Activated CD4-positive, alpha-beta memory T cell treated with anti-CD3 and anti-CD28 coated beads, Interleukin-2, amount 10 ng/mL, durations not matched to agents 7 days and 5 days (primary cell): ENCODE results near the gene ATXN7L1. TPM values are rescaled to one million over a fixed set of nuclear protein-coding genes. Genes with fewer than 3 reads are reported as not detected.
"Not testable (repeated sequence)": the region's sequence is repeated elsewhere in the genome, so short reads cannot be mapped to it uniquely, and the experiment has no call there.

ENCODE experiments used
- CTCF ChIA-PET: fragments of 350-600 bp; sonication (Branson Sonifier 250); formaldehyde crosslinking; loops from one replicate; lab custom pipeline; 2021; ENCODE audit warnings: antibody characterized with exemption, inconsistent platforms; lab: Charles Lee
- POLR2A ChIA-PET: fragments of 350-600 bp; sonication (Branson Sonifier 250); formaldehyde crosslinking; loops from one replicate; lab custom pipeline; 2021; ENCODE audit warnings: antibody characterized with exemption; lab: Charles Lee
- DNase-seq: peaks from one replicate; pipeline ENCODE4 v3.0.0-alpha.2; 2020
- H3K27ac Mint-ChIP-seq: one replicate; pipeline ENCODE4 v1.8.0; 2021; ENCODE audit warnings: mild to moderate bottlenecking, mixed read lengths
- H3K27me3 Mint-ChIP-seq: one replicate; pipeline ENCODE4 v1.8.0; 2021; ENCODE audit warnings: mixed read lengths
- H3K36me3 Mint-ChIP-seq: one replicate; pipeline ENCODE4 v1.8.0; 2021; ENCODE audit warnings: low read depth, mixed read lengths
- H3K4me1 Mint-ChIP-seq: one replicate; pipeline ENCODE4 v1.8.0; 2021; ENCODE audit warnings: mixed read lengths
- H3K4me3 Mint-ChIP-seq: one replicate; pipeline ENCODE4 v1.8.0; 2021; ENCODE audit warnings: mild to moderate bottlenecking, mixed read lengths
- H3K9me3 Mint-ChIP-seq: one replicate; pipeline ENCODE4 v1.8.0; 2021; ENCODE audit warnings: mixed read lengths
- total RNA-seq, 2 experiments: library from RNA; stranded (reverse); gene quantifications; one replicate each; pipeline ENCODE4 v1.2.3, GENCODE V29; 2021

Gene ATXN7L1
- total RNA-seq, 2 experiments from 2014 or later: 27.1 to 28.1 TPM

DNA sequence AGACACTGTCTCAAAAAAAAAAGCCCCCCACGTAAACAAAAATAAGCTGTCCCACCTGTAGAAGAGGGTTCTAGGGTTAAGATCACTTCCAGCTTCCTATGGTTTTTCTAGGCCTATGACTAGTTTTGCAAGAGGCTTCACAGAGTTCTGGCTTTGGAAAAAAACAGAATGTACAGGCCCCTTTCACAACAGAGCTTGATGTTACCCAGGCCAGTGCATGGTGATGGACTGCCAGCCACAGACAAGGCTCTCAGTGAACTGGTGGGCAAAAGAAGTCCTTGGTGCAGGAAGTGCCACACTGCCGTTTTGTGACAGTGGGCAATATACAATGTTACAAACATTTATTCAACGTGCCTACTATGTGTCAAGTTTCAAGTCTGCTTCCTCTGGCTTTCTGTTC, 276.8 kb downstream of the ATXN7L1 start:
- H3K4me3 Mint-ChIP-seq: no peak overlapping the region
- H3K36me3 Mint-ChIP-seq: no peaks in the 10 kb centered on the region
- ChIA-PET CTCF (interaction anchor here (0.5 kb wide), 1 partner anchor 441 kb away, joined by 3 read pairs; no protein-coding TSS in a partner anchor), POLR2A (interaction anchor here (1.1 kb wide), 1 partner anchor 30 kb away, joined by 3 read pairs; no protein-coding TSS in a partner anchor)
- no peak for DNase-seq
- H3K27me3 Mint-ChIP-seq: peaks cover 12% of the 10 kb centered on the region
- no peaks in the 10 kb centered on the region for H3K9me3 Mint-ChIP-seq
- H3K4me1 Mint-ChIP-seq: no peaks in the 10 kb centered on the region
- H3K27ac Mint-ChIP-seq: no peak overlapping the region

DNA sequence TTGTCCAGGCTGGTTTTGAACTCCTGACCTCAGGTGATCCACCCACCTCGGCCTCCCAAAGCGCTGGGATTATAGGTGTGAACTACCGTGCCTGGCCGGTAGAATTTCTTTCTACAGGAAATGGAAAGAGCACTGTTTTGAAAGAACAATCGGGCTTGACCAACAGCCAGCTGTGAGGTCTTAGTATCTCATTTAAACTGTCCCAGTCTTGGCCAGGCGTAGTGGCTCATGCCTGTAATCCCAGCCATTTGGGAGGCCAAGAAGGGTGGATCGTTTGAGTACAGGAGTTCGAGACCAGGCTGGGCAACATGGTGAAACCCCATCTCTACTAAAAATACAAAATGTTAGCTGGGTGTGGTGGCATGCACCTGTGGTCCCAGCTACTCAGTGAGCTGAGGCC, 277.3 kb downstream of the ATXN7L1 start:
- H3K27me3 Mint-ChIP-seq: peaks cover 12% of the 10 kb centered on the region
- ChIA-PET POLR2A (interaction anchor here (1.1 kb wide), 1 partner anchor 29 kb away, joined by 3 read pairs; no protein-coding TSS in a partner anchor), CTCF (interaction anchor here (0.5 kb wide), 1 partner anchor 441 kb away, joined by 3 read pairs; no protein-coding TSS in a partner anchor)
- H3K36me3 Mint-ChIP-seq, H3K4me1 Mint-ChIP-seq, H3K27ac Mint-ChIP-seq, H3K4me3 Mint-ChIP-seq, H3K9me3 Mint-ChIP-seq, DNase-seq: not testable (repeated sequence)

DNA sequence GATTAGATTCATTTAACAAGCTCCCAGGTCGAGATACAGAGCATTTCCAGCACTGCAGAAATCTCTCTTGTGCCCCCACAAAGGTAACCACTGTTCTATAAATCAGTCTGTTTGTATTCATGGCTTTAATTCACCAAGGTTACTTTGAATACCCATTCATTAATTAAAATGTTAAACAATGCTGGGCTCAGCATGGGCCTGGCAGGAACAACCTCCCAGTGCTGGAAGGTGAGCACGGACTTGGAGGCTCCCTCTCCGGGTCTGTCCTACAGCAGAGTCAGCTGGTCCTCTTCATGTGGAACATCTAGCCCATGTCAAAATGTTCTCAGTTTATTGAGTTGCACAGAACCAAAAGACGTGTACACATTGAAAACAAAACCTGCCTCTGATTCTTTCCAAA, 279.5 kb downstream of the ATXN7L1 start:
- ChIA-PET POLR2A (no interaction called here), CTCF (no interaction called here)
- Mint-ChIP-seq H3K36me3 (no peaks in the 10 kb centered on the region), H3K27me3 (peaks cover 13% of the 10 kb centered on the region), H3K27ac (no peak overlapping the region), H3K4me1 (no peaks in the 10 kb centered on the region), H3K4me3 (no peak overlapping the region), H3K9me3 (no peaks in the 10 kb centered on the region)
- DNase-seq: no peak

DNA sequence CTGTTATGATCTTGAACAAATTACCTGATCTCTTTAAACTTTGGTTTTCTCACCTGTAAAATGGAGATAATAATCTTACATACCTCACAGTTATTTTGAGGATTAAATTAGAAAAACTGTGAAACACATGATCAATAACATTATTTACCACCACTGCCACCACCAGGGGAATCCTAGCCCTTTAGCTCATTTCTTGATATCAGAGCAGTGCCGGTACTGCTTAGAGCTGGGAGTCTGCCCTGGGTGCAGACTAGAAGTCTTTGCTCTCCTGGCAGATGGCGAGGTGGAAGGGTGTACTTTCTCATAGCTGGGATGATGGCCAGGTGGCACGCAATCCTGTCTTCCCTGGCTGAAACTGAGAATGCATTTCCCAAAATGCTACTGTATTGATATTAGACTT, 282.4 kb downstream of the ATXN7L1 start:
- DNase-seq: no peak
- ChIA-PET CTCF (interaction anchor here (0.6 kb wide), 3 partner anchors 51 to 675 kb away, joined by 3 to 4 read pairs (median 4); no protein-coding TSS in a partner anchor), POLR2A (no interaction called here)
- H3K27ac Mint-ChIP-seq: no peak overlapping the region
- no peaks in the 10 kb centered on the region for H3K36me3 Mint-ChIP-seq
- no peak overlapping the region for H3K4me3 Mint-ChIP-seq
- peaks cover 5% of the 10 kb centered on the region for H3K4me1 Mint-ChIP-seq
- no peaks in the 10 kb centered on the region for H3K9me3 Mint-ChIP-seq
- H3K27me3 Mint-ChIP-seq: peaks cover 10% of the 10 kb centered on the region

- H3K4me1 Mint-ChIP-seq: peaks cover 11% of the 10 kb centered on the region
- ChIA-PET CTCF (interaction anchor here (1.6 kb wide), 1 partner anchor 60 kb away, joined by 5 read pairs; the partner anchor contains the start of gene RINT1), POLR2A (no interaction called here)
- H3K4me3 Mint-ChIP-seq: no peak overlapping the region
- no peak for DNase-seq
- no peaks in the 10 kb centered on the region for H3K9me3 Mint-ChIP-seq
- peaks cover 6% of the 10 kb centered on the region for H3K27me3 Mint-ChIP-seq
- H3K27ac Mint-ChIP-seq: no peak overlapping the region
- no peaks in the 10 kb centered on the region for H3K36me3 Mint-ChIP-seq
Observed at GRCh38 chr7:105591522-105591921, 284.9 kb downstream of the ATXN7L1 start.

- H3K27ac Mint-ChIP-seq: no peak overlapping the region
- CTCF ChIA-PET: interaction anchor here (0.7 to 1.6 kb wide), 3 partner anchors 59 to 631 kb away, joined by 3 to 5 read pairs (median 5); partner anchors contain the start of gene RINT1
Observed at GRCh38 chr7:105590793-105591192, 285.6 kb downstream of the ATXN7L1 start.

DNA sequence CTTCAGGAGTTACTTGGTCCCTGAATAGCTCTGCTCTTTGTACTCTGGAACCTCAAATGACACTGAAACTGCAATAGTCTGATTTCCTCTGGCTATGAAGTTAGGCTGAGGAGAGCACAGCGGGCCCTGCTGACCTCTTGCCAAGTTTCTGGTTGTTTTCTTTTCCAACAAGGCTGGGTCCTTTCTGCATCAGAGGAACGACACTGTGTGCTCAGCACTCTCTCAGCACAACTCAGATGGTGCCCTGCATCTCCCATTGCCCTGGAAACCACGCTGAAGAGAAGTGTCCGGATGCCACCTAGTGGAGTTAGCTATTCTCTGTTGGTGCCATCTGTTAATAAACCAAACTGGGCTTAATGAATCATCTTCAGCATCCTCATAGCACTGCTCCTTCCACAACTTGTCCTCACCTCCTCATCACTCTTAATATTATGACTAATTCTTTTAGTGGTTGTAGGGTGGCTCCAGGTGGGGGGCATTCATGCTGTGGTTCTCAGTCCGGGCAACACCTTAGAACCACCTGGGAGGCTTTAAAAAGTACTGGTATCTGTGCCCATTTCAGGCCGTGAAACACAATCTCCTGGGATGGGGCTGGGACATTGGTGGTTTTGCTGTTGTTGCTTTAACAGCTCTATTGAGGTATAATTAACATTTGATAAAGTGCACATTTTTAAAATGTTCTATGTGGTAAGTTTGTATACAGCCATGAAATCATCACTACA, 286.9 kb downstream of the ATXN7L1 start:
- Mint-ChIP-seq H3K27ac (no peak overlapping the region), H3K27me3 (peaks cover 1% of the 10 kb centered on the region), H3K9me3 (peaks cover 1% of the 10 kb centered on the region), H3K4me3 (no peak overlapping the region), H3K4me1 (peaks cover 13% of the 10 kb centered on the region), H3K36me3 (no peaks in the 10 kb centered on the region)
- POLR2A ChIA-PET: no interaction called here
- DNase-seq: peak; percentile 68
- CTCF ChIA-PET: interaction anchor here (0.5 to 2.1 kb wide), 20 partner anchors 8 to 706 kb away, joined by 3 to 7 read pairs (median 4); partner anchors contain the start of gene RINT1

More at GRCh38 chr7:105590793-105591192, 285.6 kb downstream of the ATXN7L1 start:
- Mint-ChIP-seq H3K27me3 (peaks cover 6% of the 10 kb centered on the region), H3K36me3 (no peaks in the 10 kb centered on the region), H3K4me3 (no peak overlapping the region), H3K9me3 (no peaks in the 10 kb centered on the region), H3K4me1 (peaks cover 13% of the 10 kb centered on the region)
- POLR2A ChIA-PET: interaction anchor here (0.6 kb wide), 1 partner anchor 610 kb away, joined by 3 read pairs; no protein-coding TSS in a partner anchor
- DNase-seq: no peak

DNA sequence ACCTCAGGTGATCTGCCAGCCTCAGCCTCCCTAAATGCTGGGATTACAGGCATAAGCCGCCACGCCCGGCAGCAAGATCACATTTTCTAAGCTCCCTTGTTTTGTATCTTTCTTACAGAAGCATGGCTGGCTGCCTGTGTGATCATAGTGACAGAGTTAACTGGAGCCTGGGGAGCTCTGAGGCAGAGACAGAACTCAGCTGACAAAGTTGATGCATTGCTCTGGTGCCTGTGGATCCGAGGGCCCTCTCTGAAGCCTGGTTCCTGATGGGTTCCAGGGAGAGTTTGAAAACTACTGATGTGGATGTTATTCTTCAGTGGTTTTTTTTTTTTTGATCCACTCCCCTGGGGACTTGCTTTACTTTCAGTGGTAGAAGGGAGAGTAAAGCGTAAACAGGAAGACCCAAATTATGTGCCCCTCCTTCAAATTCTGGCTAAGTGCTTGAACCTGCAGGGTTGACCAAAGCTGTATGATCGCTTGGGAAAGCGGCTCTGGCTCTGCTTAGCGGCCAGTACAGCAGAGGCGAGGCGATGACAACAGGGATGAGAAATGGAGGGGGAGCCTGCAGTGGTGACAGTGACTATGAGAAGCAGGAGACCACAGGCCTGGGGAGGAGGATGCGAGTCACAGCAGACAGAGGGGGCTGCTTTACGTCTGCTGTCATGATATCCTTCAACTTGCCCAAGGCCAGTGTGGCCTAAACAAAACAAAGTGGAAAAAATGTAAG, 288.3 kb downstream of the ATXN7L1 start:
- H3K27me3 Mint-ChIP-seq: peaks cover 1% of the 10 kb centered on the region
- POLR2A ChIA-PET: no interaction called here
- no peaks in the 10 kb centered on the region for H3K36me3 Mint-ChIP-seq
- H3K27ac Mint-ChIP-seq: no peak overlapping the region
- H3K4me3 Mint-ChIP-seq: no peak overlapping the region
- CTCF ChIA-PET: interaction anchor here (2.0 to 2.1 kb wide), 2 partner anchors 17 to 57 kb away, joined by 6 read pairs; partner anchors contain the start of gene RINT1
- peaks cover 13% of the 10 kb centered on the region for H3K4me1 Mint-ChIP-seq
- no peak for DNase-seq
- peaks cover 8% of the 10 kb centered on the region for H3K9me3 Mint-ChIP-seq

DNA sequence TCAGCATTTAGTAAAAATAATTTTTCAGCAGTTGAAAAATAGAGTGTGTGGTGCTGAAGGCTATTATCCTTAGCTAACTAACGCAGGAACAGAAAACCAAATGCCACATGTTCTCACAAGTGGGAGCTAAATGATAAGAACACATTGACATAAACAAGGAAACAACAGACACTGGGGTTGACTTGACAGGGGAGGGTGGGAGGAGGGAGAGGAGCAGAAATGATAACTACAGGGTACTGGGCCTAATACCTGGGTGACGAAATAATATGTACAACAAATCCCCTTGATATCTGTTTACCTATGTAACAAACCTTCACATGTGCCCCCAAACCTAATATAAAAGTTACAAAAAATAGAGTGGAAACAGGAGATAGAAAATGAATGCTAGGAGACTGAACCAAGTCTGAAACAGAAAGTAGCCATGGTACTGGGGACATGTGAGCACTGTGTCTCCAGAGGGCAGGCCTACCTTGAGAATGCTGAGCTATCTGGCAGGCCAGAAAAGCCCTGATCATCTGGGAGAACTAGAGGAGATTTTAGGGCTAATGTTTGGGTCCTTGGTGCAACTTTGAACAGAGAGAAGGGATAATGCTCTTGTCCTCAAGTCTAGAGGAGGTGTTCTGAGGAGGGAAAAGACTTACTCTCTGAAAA, 290.4 kb downstream of the ATXN7L1 start:
- H3K36me3 Mint-ChIP-seq: no peaks in the 10 kb centered on the region
- CTCF ChIA-PET: interaction anchor here (1.1 kb wide), 1 partner anchor 138 kb away, joined by 3 read pairs; no protein-coding TSS in a partner anchor
- no peak overlapping the region for H3K27ac Mint-ChIP-seq
- no peak overlapping the region for H3K4me3 Mint-ChIP-seq
- DNase-seq: no peak
- POLR2A ChIA-PET: interaction anchor here (1.4 kb wide), 1 partner anchor 54 kb away, joined by 4 read pairs; the partner anchor contains the start of gene RINT1
- no peaks in the 10 kb centered on the region for H3K27me3 Mint-ChIP-seq
- H3K9me3 Mint-ChIP-seq: peaks cover 10% of the 10 kb centered on the region
- peaks cover 21% of the 10 kb centered on the region for H3K4me1 Mint-ChIP-seq

DNA sequence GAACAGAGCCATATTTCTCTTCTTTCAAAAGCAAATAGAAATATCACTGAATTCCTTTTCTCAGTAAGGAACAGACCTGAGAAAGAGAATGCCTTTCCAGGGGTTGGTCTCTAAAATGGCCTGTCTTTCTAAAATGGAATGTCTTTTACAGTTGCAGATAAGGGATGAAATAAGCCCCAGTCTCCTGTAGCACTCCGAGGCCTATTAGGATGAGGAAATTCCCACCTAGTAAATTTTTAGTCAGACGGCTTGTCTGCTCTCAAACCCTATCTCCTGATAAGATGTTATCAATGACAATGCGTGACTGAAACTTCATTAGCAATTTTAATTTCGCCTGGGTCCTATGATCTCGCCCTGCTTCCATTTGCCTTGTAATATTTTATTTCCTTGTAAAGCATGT, 292.2 kb downstream of the ATXN7L1 start:
- no peak overlapping the region for H3K27ac Mint-ChIP-seq
- no peaks in the 10 kb centered on the region for H3K36me3 Mint-ChIP-seq
- ChIA-PET POLR2A (no interaction called here), CTCF (no interaction called here)
- H3K4me3 Mint-ChIP-seq: no peak overlapping the region
- no peaks in the 10 kb centered on the region for H3K27me3 Mint-ChIP-seq
- H3K9me3 Mint-ChIP-seq: peaks cover 10% of the 10 kb centered on the region
- DNase-seq: no peak
- H3K4me1 Mint-ChIP-seq: peaks cover 17% of the 10 kb centered on the region

- ChIA-PET CTCF (no interaction called here), POLR2A (no interaction called here)
- Mint-ChIP-seq H3K4me3 (no peak overlapping the region), H3K36me3 (no peaks in the 10 kb centered on the region), H3K9me3 (peaks cover 10% of the 10 kb centered on the region), H3K27ac (no peak overlapping the region), H3K27me3 (no peaks in the 10 kb centered on the region), H3K4me1 (peaks cover 12% of the 10 kb centered on the region)
- no peak for DNase-seq
Observed at GRCh38 chr7:105583061-105583460, 293.3 kb downstream of the ATXN7L1 start.

GRCh38 chr7:105581066-105581811, 295.2 kb downstream of the ATXN7L1 start, which contains the start of gene EFCAB10:
TSS of gene EFCAB10 (minus strand) at chr7:105581493. CDS start at chr7:105581463, 30 bp downstream.
- DNase-seq: peak; percentile 67
- ChIA-PET POLR2A (interaction anchor here (0.8 kb wide), 1 partner anchor 49 kb away, joined by 3 read pairs; no protein-coding TSS in a partner anchor), CTCF (interaction anchor here (0.6 to 1.3 kb wide), 2 partner anchors 50 to 89 kb away, joined by 4 to 6 read pairs; partner anchors contain the start of gene RINT1)
- H3K36me3 Mint-ChIP-seq: no peaks in the 10 kb centered on the region
- no peak within 1 kb of the TSS for H3K27ac Mint-ChIP-seq
- H3K4me1 Mint-ChIP-seq: peaks cover 10% of the 10 kb centered on the region
- peaks cover 10% of the 10 kb centered on the region for H3K9me3 Mint-ChIP-seq
- no peaks in the 10 kb centered on the region for H3K27me3 Mint-ChIP-seq
- H3K4me3 Mint-ChIP-seq: peak within 1 kb of the TSS; percentile 55
